Choroid plexus epithelial cell (primary cell): ENCODE data around the gene CACFD1.

Experiments
- DNase-seq: peaks from one replicate; pipeline ENCODE4 v3.0.0-alpha.2; 2010; ENCODE audit warnings: low read depth
- H3K4me3 ChIP-seq: 2 replicates; pipeline ENCODE4 v1.5.1; 2011; ENCODE audit warnings: low read depth, mild to moderate bottlenecking, control low read depth, low read length, moderate library complexity
- TF ChIP-seq, protein P1 (sequence below): conservative IDR thresholded peaks from 2 replicates; pipeline ENCODE4 v1.5.1; 2011; ENCODE audit warnings: low read depth, mild to moderate bottlenecking, control low read depth, inconsistent platforms, low read length, moderate library complexity

The CACFD1 gene

DNA sequence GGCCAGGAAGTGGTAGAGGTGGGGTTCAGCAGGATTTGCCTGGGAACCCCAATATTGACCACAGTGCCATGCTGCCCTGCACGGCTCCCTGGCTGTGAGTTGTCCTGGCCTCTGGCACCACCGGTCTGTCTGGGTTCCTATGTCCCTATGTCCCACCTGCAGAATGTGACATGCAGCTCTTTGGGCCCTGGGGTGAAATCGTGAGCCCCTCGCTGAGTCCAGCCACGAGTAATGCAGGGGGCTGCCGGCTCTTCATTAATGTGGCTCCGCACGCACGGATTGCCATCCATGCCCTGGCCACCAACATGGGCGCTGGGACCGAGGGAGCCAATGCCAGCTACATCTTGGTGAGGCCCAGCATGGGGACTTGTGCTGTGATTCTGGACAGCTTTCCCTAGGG, 2.0 kb upstream of the CACFD1 start:
- no peak overlapping the region for H3K4me3 ChIP-seq
- TF ChIP-seq, protein P1, sequence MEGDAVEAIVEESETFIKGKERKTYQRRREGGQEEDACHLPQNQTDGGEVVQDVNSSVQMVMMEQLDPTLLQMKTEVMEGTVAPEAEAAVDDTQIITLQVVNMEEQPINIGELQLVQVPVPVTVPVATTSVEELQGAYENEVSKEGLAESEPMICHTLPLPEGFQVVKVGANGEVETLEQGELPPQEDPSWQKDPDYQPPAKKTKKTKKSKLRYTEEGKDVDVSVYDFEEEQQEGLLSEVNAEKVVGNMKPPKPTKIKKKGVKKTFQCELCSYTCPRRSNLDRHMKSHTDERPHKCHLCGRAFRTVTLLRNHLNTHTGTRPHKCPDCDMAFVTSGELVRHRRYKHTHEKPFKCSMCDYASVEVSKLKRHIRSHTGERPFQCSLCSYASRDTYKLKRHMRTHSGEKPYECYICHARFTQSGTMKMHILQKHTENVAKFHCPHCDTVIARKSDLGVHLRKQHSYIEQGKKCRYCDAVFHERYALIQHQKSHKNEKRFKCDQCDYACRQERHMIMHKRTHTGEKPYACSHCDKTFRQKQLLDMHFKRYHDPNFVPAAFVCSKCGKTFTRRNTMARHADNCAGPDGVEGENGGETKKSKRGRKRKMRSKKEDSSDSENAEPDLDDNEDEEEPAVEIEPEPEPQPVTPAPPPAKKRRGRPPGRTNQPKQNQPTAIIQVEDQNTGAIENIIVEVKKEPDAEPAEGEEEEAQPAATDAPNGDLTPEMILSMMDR = no peak
- no peak for DNase-seq

DNA sequence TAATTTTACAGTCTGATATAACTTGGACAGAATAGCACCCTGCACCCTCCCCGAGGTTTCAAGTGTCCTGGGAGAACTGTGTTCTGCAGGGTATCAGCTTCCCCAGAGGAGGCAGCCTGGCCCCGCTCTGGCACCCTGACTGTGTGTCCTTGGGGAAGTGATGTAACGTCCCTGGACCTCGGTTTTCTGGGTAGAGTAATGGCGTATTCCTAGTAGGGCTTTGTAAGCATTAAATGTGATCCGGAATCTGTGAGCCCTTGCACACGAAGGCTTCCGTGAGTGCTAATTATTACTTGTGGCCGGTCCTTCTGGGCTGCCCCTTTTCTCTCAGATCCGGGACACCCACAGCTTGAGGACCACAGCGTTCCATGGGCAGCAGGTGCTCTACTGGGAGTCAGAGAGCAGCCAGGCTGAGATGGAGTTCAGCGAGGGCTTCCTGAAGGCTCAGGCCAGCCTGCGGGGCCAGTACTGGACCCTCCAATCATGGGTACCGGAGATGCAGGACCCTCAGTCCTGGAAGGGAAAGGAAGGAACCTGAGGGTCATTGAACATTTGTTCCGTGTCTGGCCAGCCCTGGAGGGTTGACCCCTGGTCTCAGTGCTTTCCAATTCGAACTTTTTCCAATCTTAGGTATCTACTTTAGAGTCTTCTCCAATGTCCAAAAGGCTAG, 1.0 kb upstream of the CACFD1 start:
- TF ChIP-seq, protein P1 = no peak
- H3K4me3 ChIP-seq = no peak overlapping the region
- no peak for DNase-seq

- DNase-seq = peak; percentile 15
- TF ChIP-seq, protein P1 = no peak
Observed at GRCh38 chr9:133460405-133461175, 812 bp downstream of the CACFD1 start.

DNA sequence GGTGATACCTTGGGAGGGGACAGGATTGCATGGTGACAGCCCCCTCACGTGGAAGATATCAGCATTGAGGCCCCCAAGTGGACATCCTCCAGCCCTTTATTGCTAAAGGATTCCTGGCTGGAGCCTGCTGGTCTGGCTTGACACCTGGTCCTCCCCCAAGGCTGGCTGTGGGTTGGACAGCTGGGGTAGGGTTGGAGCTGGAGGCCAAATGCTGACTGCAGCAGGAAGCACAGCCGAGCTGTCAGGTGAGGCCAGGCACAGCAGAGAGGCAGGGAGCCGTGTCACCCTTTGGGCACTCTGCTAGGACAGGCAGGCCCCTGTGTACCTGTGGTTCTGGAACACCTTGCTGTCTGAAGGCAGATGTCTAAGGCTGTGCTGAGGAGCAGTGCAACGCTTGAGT, 2.2 kb downstream of the CACFD1 start:
- TF ChIP-seq, protein P1 = no peak
- DNase-seq = no peak
- H3K4me3 ChIP-seq = no peak overlapping the region

More at GRCh38 chr9:133460405-133461175, 812 bp downstream of the CACFD1 start:
- H3K4me3 ChIP-seq = peak overlapping the region; percentile 94

DNA sequence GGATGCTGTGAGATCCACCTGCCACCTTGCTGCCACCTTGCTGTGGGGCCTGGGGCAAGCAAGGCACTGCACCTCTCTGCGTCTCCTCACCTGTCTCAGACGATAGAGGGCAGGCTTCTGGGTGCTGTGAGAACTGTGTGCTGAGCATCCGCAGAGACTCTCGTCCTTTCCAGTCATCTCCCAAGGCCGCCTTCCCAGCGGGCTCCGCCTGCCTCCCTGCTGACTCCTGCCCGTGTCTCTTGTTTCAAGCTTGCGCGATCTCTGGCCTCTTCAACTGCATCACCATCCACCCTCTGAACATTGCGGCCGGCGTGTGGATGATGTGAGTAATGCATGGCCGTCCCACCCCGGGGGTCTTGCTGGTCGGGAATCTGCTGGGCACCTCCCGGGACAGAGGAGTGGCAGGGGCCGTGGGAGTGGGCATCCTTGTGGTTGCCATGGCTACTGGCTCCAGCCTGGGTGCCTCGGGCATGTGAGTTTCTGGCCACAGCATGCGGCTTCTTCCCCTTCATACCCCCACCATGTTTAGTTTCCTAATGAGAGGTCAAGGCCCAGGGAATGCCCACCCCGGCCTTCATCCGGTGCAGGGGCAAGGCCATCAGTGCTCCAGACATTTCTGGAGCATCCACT, 3.6 kb downstream of the CACFD1 start:
- DNase-seq = no peak
- TF ChIP-seq, protein P1 = peak; percentile 1
- H3K4me3 ChIP-seq = no peak overlapping the region

DNA sequence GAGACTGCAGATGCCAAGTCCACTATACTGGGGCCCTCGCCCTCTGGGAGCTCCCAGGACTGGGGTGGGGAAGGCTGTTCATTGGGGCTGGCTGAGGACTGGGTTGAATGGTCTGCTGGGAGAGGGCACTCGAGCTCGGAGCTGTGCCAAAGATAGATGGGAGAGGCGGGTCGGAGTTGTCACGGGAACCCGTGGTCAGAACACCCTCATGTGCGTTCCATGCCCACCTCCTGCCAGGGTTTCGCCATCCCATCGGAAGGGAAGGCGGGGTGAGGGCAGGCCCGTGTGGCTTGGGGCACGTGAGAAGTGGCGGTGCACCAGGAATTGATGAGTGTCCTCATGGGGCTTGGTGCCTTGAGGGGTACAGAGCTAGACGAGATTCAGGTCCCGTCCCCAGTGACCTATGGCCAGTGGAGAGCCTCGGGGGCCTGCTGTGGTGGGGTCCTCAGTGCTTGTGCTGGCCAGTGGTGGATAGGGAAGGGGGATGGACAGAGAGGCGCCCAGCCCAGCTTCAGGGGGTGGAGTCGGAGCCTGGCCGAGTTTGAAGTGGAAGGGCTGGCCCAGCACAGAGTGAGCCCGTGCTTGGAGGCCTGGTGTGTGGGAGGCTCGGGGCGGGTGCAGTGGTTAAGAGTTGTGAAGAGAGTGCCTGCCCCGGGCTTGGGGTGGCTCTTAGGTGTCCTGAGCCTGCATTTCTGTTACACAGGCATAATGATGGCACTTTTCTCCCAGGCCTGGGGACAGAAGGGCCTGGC, 4.3 kb downstream of the CACFD1 start:
- no peak overlapping the region for H3K4me3 ChIP-seq
- TF ChIP-seq, protein P1 = no peak
- DNase-seq = no peak
